Measurements from ENCODE around the gene KDM7A. TPM values are rescaled to one million over a fixed set of nuclear protein-coding genes. Genes with fewer than 3 reads are reported as not detected.

KDM7A gene
- total and polyA plus RNA-seq, 2 of the 4 experiments (the other 2 are of a cell fraction) = 1.5 to 2.3 TPM

GRCh38 chr7:140209866-140210609 lies 33.3 kb upstream of the KDM7A start:
- intact Hi-C loops (cut with micrococcal nuclease) (no loop called here), in situ Hi-C loops (cut with MboI; ENCODE audit: low sequenced_read_pairs) (no loop called here), dilution Hi-C loops (cut with HindIII; ENCODE audit: low sequenced_read_pairs, unreplicated experiment) (no loop called here)
- POLR2A ChIA-PET (ENCODE audit: unreplicated experiment) = no interaction called here
- Histone ChIP-seq H2AK5ac (ENCODE audit: low read depth, low read length) (no peak overlapping the region), H2BK20ac (ENCODE audit: low read depth, low read length) (no peak overlapping the region), H4K5ac (ENCODE audit: low read depth, low read length) (no peak overlapping the region), H3K27me3 (ENCODE audit: control insufficient read depth, insufficient read depth, low read length) (peaks cover 32% of the 10 kb centered on the region), H2BK5ac (ENCODE audit: low read depth, low read length, poor library complexity, severe bottlenecking) (no peak overlapping the region), H2BK15ac (ENCODE audit: low read depth, low read length) (no peak overlapping the region), H4K20me1 (ENCODE audit: insufficient read depth, low read length) (no peaks in the 10 kb centered on the region), H3K9me3 (ENCODE audit: control insufficient read depth, insufficient read depth, low read length) (peaks cover 2% of the 10 kb centered on the region; the same call in 1 of the 2 replicates), H3K56ac (ENCODE audit: extremely low read depth, insufficient read depth, low read length) (no peak overlapping the region), H3K14ac (replicated peaks; ENCODE audit: low read depth, low read length) (no peak overlapping the region), H2AK9ac (replicated peaks; ENCODE audit: low read depth, low read length, poor library complexity) (no peak overlapping the region), H3K4me2 (ENCODE audit: low read depth, low read length) (no peak overlapping the region), H3K18ac (ENCODE audit: low read depth, low read length) (no peak overlapping the region), H3K4ac (ENCODE audit: low read depth, low read length) (no peak overlapping the region), H3K27ac (ENCODE audit: insufficient read depth, low read length) (no peak overlapping the region), H2BK120ac (ENCODE audit: low read depth, low read length) (no peak overlapping the region), H3K9me1 (ENCODE audit: insufficient read depth, low read length) (no peaks in the 10 kb centered on the region), H3K9ac (ENCODE audit: low read depth, low read length) (no peak overlapping the region), H3K23ac (ENCODE audit: low read depth, low read length) (no peak overlapping the region), H3K4me1 (ENCODE audit: control insufficient read depth, insufficient read depth, low read length) (no peaks in the 10 kb centered on the region), H3K36me3 (ENCODE audit: control insufficient read depth, insufficient read depth, low read length) (no peaks in the 10 kb centered on the region), H4K8ac (ENCODE audit: low read depth in 2 of 2, low read length in 2 of 2) (no peak overlapping the region), H3K4me3 (ENCODE audit: insufficient read depth, low read depth, low read length) (no peak overlapping the region), H3K79me1 (ENCODE audit: low read depth in 1 of 2, low read length in 2 of 2) (no peaks in the 10 kb centered on the region), H2AFZ (replicated peaks; ENCODE audit: low read length, poor library complexity) (no peak overlapping the region), H4K91ac (ENCODE audit: insufficient read depth, low read depth, low read length) (no peak overlapping the region)
- DNase-seq = no peak
- BruUV-seq (replicated peaks) = no TSS peak
- no peak for ATAC-seq (ENCODE audit: low read depth)
- CTCF ChIA-PET = no interaction called here
- TF ChIP-seq RCOR1 (IDR thresholded peaks at IDR 0.05; ENCODE audit: insufficient replicate concordance, low read length) = no peak
- WGBS, 2 experiments (ENCODE audit: extremely low coverage in 2 of 2, insufficient read length in 1 of 2) = 72% methylated on average over 2 of the region's 17 CpGs; no CpG with 5 or more reads in 1 of the 2 experiments
